Lower lobe of right lung (tissue), 2 donors: ENCODE measurements around the gene ANXA3. TPM values are rescaled to one million over a fixed set of nuclear protein-coding genes. Genes with fewer than 3 reads are reported as not detected.

ENCODE experiments used
- ATAC-seq, 2 donors: fragments of 200-7000 bp; cut with Tn5 transposase; one replicate each; pipeline ENCODE4 v1.9.1; 2020 to 2022; ENCODE audit warnings: mild to moderate bottlenecking in 2 of 2, moderate library complexity in 2 of 2
- DNase-seq: peaks from one replicate; pipeline ENCODE4 v3.0.0-alpha.2; 2020
- H3K27ac ChIP-seq: fragments of 200-600 bp; one replicate; pipeline ENCODE4 v1.8.0; 2022
- H3K27me3 ChIP-seq: fragments of 200-600 bp; one replicate; pipeline ENCODE4 v1.8.0; 2022; ENCODE audit warnings: low read depth
- H3K36me3 ChIP-seq: fragments of 200-600 bp; one replicate; pipeline ENCODE4 v1.8.0; 2022; ENCODE audit warnings: mild to moderate bottlenecking
- H3K4me1 ChIP-seq: fragments of 200-600 bp; one replicate; pipeline ENCODE4 v1.8.0; 2022
- H3K4me3 ChIP-seq: fragments of 200-600 bp; one replicate; pipeline ENCODE4 v1.8.0; 2022; ENCODE audit warnings: mild to moderate bottlenecking
- H3K9me3 ChIP-seq: fragments of 200-600 bp; one replicate; pipeline ENCODE4 v1.8.0; 2022
- intact Hi-C: fragments of 100-400 bp; cut with DNase I; formaldehyde crosslinking; loops from one replicate; pipeline ENCODE4 v1.11.0; 2022
- total RNA-seq: library from RNA; stranded (reverse); fragmentation: NEBNext Ultra II Directional; extraction: Animal tissue kit (Norgen Biotek cat#: 25700); gene quantifications from one replicate; pipeline ENCODE4 v1.2.1, GENCODE V29; 2021
- TF ChIP-seq, protein P1 (sequence below): fragments of 200-600 bp; IDR thresholded peaks from one replicate; pipeline ENCODE4 v1.8.0; 2022; ENCODE audit warnings: antibody characterized with exemption, mild to moderate bottlenecking
- donor health status: DM: no; HTN: yes; CAD: no; lungs with severe emphysema.

Gene ANXA3
- total RNA-seq, 1 donor from 2014 or later, result 148 TPM

DNA sequence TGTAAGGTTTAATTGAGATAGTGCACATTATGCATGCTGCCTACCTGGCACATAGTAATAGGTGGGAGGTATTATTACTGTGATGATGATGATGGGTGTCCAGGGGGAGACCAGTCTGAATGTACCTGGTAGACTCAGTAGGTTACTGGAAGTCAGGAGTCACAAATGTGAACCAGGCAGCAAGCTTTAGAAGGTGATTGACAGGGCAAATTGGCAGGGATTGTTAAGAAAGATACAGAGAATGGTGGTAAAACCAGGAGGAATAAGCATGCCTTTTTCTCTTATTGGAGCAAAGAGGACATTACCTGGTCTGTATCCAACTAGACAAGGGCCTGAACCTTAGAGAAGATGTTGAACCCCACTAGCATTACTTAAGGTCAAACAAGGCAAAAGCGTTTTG, 108.1 kb downstream of the ANXA3 start:
- H3K36me3 ChIP-seq, result no peaks in the 10 kb centered on the region
- H3K27me3 ChIP-seq, result no peaks in the 10 kb centered on the region
- no peak for ATAC-seq
- H3K4me1 ChIP-seq, result peaks cover 55% of the 10 kb centered on the region
- no peaks in the 10 kb centered on the region for H3K9me3 ChIP-seq
- intact Hi-C loops, result no loop called here
- H3K27ac ChIP-seq, result no peak overlapping the region
- no peak for DNase-seq
- H3K4me3 ChIP-seq, result no peak overlapping the region
- TF ChIP-seq, protein P1, sequence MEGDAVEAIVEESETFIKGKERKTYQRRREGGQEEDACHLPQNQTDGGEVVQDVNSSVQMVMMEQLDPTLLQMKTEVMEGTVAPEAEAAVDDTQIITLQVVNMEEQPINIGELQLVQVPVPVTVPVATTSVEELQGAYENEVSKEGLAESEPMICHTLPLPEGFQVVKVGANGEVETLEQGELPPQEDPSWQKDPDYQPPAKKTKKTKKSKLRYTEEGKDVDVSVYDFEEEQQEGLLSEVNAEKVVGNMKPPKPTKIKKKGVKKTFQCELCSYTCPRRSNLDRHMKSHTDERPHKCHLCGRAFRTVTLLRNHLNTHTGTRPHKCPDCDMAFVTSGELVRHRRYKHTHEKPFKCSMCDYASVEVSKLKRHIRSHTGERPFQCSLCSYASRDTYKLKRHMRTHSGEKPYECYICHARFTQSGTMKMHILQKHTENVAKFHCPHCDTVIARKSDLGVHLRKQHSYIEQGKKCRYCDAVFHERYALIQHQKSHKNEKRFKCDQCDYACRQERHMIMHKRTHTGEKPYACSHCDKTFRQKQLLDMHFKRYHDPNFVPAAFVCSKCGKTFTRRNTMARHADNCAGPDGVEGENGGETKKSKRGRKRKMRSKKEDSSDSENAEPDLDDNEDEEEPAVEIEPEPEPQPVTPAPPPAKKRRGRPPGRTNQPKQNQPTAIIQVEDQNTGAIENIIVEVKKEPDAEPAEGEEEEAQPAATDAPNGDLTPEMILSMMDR, result no peak

Other genes starting within 250 kb of the ANXA3 start
- gene BMP2K, start 224.6 kb downstream of the ANXA3 start, total RNA-seq, result 48.9 TPM